Right cardiac atrium (tissue), 5 donors: ENCODE data around the gene CD7. TPM values are rescaled to one million over a fixed set of nuclear protein-coding genes. Genes with fewer than 3 reads are reported as not detected.
"Not testable (repeated sequence)": the region's sequence is repeated elsewhere in the genome, so short reads cannot be mapped to it uniquely, and the experiment has no call there.

Source experiments
- ATAC-seq, 2 donors: fragments of 200-7000 bp; cut with Tn5 transposase; one replicate each; pipeline versions ENCODE4 v1.8.0 to v1.9.1; 2020; ENCODE audit warnings: moderate library complexity in 2 of 2, mild to moderate bottlenecking in 1 of 2
- DNase-seq, 3 donors: peaks; one replicate each; pipeline ENCODE4 v3.0.0-alpha.2; 2020
- H3K27ac ChIP-seq: one replicate; pipeline ENCODE4 v1.5.1; 2013; ENCODE audit warnings: mild to moderate bottlenecking, low read length, control low read depth, moderate library complexity
- H3K27me3 ChIP-seq: one replicate; pipeline ENCODE4 v1.6.1; 2013; ENCODE audit not compliant: control insufficient read depth, insufficient read depth
- H3K4me1 ChIP-seq: one replicate; pipeline ENCODE4 v1.6.1; 2013; ENCODE audit warnings: low read length; ENCODE audit not compliant: control insufficient read depth, insufficient read depth
- H3K4me3 ChIP-seq: one replicate; pipeline ENCODE4 v1.5.1; 2013; ENCODE audit warnings: low read length, control low read depth
- H3K9me3 ChIP-seq: one replicate; pipeline ENCODE4 v1.6.1; 2013; ENCODE audit warnings: low read length; ENCODE audit not compliant: control insufficient read depth
- WGBS: extraction: QIAGEN DNeasy Blood & Tissue Kit; methylation state at CpG from one replicate; pipeline ENCODE4 v1.1.7; 2013; 5-methylcytosine and 5-hydroxymethylcytosine counted together
- intact Hi-C, 4 donors: fragments of 100-400 bp; cut with DNase I; formaldehyde crosslinking; loops; one replicate each; pipeline versions ENCODE4 v1.11.0 to v1.14.0; 2022 to 2023
- polyA plus RNA-seq: library from polyadenylated mRNA; stranded (reverse); fragments of 200-250 nt; gene quantifications from one replicate; pipeline ENCODE4 v1.2.3, GENCODE V29; 2013
- total RNA-seq, 4 donors: library from RNA; stranded (reverse); fragmentation: NEBNext Ultra II Directional; extraction: Animal tissue kit (Norgen Biotek cat#: 25700); gene quantifications; one replicate each; pipeline ENCODE4 v1.2.1, GENCODE V29; 2021
- donor health status: healthy with polysubstance abuse.
- donor health status: DM: no; HTN: yes; CAD: no.
- donor health status: DM: no; HTN: no; CAD: no.
- donor health status: DM: no; HTN: yes; CAD: no; lungs with severe emphysema.
- donor health status: DM: yes; HTN: yes; CAD: no.

CD7 gene
- total and polyA plus RNA-seq, 5 donors: 0.31 to 1.4 (median 0.56) TPM

GRCh38 chr17:82354804-82355308, 37.4 kb upstream of the CD7 start:
- ATAC-seq: no peak
- 86% methylated on average over 7 of the region's 7 CpGs for WGBS
- no peaks in the 10 kb centered on the region for H3K9me3 ChIP-seq
- H3K4me3 ChIP-seq: no peak overlapping the region
- intact Hi-C loops: loop anchor here (5.0 to 10.0 kb wide), 5 partner anchors 52 to 420 kb away; partner anchors contain the start of genes HEXD (in 2 of the 4) and OGFOD3 (in 2 of the 4)
- no peaks in the 10 kb centered on the region for H3K27me3 ChIP-seq
- no peaks in the 10 kb centered on the region for H3K4me1 ChIP-seq
- peak in 1 of 3 donors; percentile 25 for DNase-seq
- H3K27ac ChIP-seq: no peak overlapping the region

DNA sequence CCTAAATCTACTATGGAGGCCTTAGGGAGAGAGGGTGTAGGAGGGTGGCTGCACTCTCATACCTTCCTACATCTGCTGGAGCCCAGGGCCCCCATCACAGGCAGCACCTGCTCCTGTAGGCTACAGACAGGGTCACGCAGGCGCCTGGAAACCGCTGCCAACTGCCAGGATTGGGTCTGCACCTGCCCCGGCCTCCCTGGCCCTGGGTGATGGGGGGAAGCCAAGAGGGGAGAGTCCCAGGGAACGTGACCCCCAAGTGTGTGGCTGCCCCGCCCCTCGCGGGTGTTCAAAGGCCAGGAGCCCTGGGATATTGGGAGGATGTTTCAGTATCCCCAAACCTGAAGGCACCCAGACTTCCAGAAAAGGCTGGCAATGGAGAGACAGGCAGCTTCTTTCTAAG, 36.1 kb upstream of the CD7 start:
- DNase-seq (peak in 1 of 3 donors; percentile 42), ATAC-seq (no peak)
- no peaks in the 10 kb centered on the region for H3K27me3 ChIP-seq
- 91% methylated on average over 8 of the region's 8 CpGs for WGBS
- H3K4me1 ChIP-seq: no peaks in the 10 kb centered on the region
- no peak overlapping the region for H3K27ac ChIP-seq
- intact Hi-C loops: loop anchor here (5.0 to 10.0 kb wide), 4 partner anchors 61 to 421 kb away; partner anchors contain the start of genes HEXD (in 2 of the 4) and OGFOD3 (in 2 of the 4)
- no peaks in the 10 kb centered on the region for H3K9me3 ChIP-seq
- H3K4me3 ChIP-seq: no peak overlapping the region

DNA sequence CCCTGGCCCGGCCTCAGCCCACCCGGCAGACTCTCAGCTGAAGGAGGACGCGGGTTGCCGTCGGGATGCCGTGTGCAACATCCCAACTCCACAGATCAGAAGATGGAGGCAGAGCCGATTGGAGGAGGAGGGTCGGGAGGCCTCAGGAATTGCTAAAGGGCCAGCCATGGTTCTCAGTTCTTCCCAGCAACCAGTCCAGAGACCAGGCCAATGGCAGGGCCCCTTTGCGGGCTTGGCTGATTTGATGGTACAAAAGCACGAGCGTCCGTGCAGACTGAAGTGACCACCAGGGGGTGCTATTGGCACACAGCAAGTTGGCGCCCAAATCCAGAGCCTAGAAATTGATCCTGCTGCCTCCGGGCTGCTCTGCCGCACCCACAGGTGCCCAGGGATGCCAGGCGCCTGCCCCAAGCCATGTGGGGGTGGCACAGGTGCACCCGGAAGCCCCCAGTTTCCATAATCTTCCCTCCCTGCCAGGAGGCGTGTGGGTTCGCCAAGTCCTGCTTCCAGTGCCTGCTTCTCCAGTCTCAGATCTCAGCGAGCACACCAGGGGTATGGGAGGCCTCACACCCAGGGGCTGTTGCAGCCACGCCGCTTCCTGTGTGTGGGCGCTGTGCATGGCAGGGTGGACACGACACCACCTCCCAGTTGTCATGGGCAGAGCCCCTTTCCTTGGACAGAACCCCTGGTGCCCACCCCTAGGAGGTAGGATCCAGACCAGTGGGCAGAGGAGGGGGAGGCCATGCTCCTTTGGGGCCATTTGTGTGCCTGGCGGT, 34.5 kb upstream of the CD7 start:
- no peak overlapping the region for H3K4me3 ChIP-seq
- H3K9me3 ChIP-seq: no peaks in the 10 kb centered on the region
- no peaks in the 10 kb centered on the region for H3K27me3 ChIP-seq
- DNase-seq (peak; percentile 85 to 93 (median 86)), ATAC-seq (peak; percentile 72 to 87)
- H3K4me1 ChIP-seq: no peaks in the 10 kb centered on the region
- intact Hi-C loops: loop anchor here (1.0 to 10.0 kb wide), 5 partner anchors 62 to 423 kb away; partner anchors contain the start of genes HEXD (in 2 of the 4) and OGFOD3 (in 2 of the 4)
- WGBS: 40% methylated on average over 26 of the region's 26 CpGs
- no peak overlapping the region for H3K27ac ChIP-seq

DNA sequence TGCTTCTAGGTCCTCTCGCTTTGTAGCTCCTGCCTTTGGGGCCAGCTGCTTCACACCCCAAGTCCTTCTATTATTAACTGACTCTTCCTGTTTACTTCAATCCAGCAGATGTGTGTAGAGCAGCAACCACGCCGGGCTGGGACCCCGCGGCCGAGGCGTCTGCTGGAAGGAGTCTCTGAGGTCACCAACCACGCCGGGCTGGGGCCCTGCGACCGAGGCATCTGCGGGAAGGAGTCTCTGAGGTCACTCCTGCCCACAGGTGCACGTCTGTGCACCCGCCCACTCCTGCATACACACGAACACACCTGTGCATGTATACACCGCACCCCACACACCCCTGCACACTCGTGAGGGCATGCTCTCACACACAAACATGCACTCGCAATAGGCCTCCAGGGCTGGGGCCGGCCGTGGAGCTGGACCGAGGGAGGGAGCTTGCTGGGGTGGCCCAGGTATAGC, 33.9 kb upstream of the CD7 start:
- intact Hi-C loops: loop anchor here (1.0 to 10.0 kb wide), 5 partner anchors 63 to 424 kb away; partner anchors contain the start of genes HEXD (in 2 of the 4) and OGFOD3 (in 2 of the 4)
- WGBS: 62% methylated on average over 21 of the region's 21 CpGs
- H3K9me3 ChIP-seq: no peaks in the 10 kb centered on the region
- no peak for DNase-seq
- ATAC-seq: peak; percentile 4 to 14
- no peak overlapping the region for H3K4me3 ChIP-seq
- H3K27ac ChIP-seq: no peak overlapping the region
- H3K4me1 ChIP-seq: no peaks in the 10 kb centered on the region
- no peaks in the 10 kb centered on the region for H3K27me3 ChIP-seq

- DNase-seq (no peak), ATAC-seq (no peak)
- no peaks in the 10 kb centered on the region for H3K27me3 ChIP-seq
- H3K9me3 ChIP-seq: no peaks in the 10 kb centered on the region
- intact Hi-C loops: loop anchor here (1.0 to 10.0 kb wide), 5 partner anchors 64 to 424 kb away; partner anchors contain the start of genes HEXD (in 2 of the 4) and OGFOD3 (in 2 of the 4)
- H3K27ac ChIP-seq: no peak overlapping the region
- no peaks in the 10 kb centered on the region for H3K4me1 ChIP-seq
- WGBS: 86% methylated on average over 28 of the region's 28 CpGs
- H3K4me3 ChIP-seq: no peak overlapping the region
These were observed 33.0 kb upstream of the CD7 start for GRCh38 chr17:82350182-82351030.

- ATAC-seq: no peak
- intact Hi-C loops: no loop called here
These were observed 31.9 kb upstream of the CD7 start for GRCh38 chr17:82349287-82349701.

DNA sequence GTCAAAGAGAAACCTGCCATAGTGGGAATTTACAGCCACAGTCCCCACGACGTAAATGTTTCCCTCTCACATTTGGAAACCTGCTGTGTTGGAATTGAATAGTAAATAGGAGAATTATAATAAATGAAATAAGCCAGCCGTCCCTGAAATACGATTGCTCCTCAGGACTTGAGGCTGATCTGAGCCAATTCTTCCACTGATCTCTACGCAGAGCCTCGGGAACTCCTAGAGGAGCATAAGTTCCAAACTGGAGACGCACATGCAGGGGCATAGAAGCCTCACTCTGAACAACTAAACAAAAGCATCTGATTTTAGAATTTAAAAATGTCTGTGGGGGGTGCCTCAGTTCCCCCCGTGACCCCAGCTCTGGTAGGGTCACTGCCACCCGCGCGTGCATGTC, 31.5 kb upstream of the CD7 start:
- Histone ChIP-seq H3K4me3 (no peak overlapping the region), H3K27me3 (no peaks in the 10 kb centered on the region), H3K27ac (no peak overlapping the region), H3K9me3 (no peaks in the 10 kb centered on the region), H3K4me1 (no peaks in the 10 kb centered on the region)
- DNase-seq (no peak), ATAC-seq (no peak)
- intact Hi-C loops: no loop called here
- WGBS: 50% methylated on average over 11 of the region's 11 CpGs

More at GRCh38 chr17:82349287-82349701, 31.9 kb upstream of the CD7 start:
- Histone ChIP-seq H3K27ac (no peak overlapping the region), H3K4me1 (no peaks in the 10 kb centered on the region), H3K27me3 (no peaks in the 10 kb centered on the region), H3K9me3 (no peaks in the 10 kb centered on the region), H3K4me3 (no peak overlapping the region)
- WGBS: 35% methylated on average over 11 of the region's 11 CpGs
- DNase-seq: peak in 1 of 3 donors; percentile 31

- Histone ChIP-seq H3K27me3 (no peaks in the 10 kb centered on the region), H3K4me3 (no peak overlapping the region), H3K9me3 (no peaks in the 10 kb centered on the region), H3K4me1 (no peaks in the 10 kb centered on the region), H3K27ac (no peak overlapping the region)
- WGBS: 61% methylated on average over 9 of the region's 9 CpGs
- intact Hi-C loops: no loop called here
- no peak for ATAC-seq
- DNase-seq: peak in 1 of 3 donors; percentile 57
These were observed 31.0 kb upstream of the CD7 start for GRCh38 chr17:82348434-82348833.

- ATAC-seq, H3K9me3 ChIP-seq, H3K4me3 ChIP-seq, DNase-seq, H3K27me3 ChIP-seq, intact Hi-C loops, H3K4me1 ChIP-seq, H3K27ac ChIP-seq: not testable (repeated sequence)
- 90% methylated on average over 11 of the region's 11 CpGs for WGBS
These were observed 30.6 kb upstream of the CD7 start for GRCh38 chr17:82347994-82348393.

- H3K4me1 ChIP-seq: no peaks in the 10 kb centered on the region
- no peaks in the 10 kb centered on the region for H3K27me3 ChIP-seq
- WGBS: 64% methylated on average over 28 of the region's 28 CpGs
- no peaks in the 10 kb centered on the region for H3K9me3 ChIP-seq
- ATAC-seq: no peak
- DNase-seq: peak in 1 of 3 donors; percentile 45
- H3K27ac ChIP-seq: no peak overlapping the region
- H3K4me3 ChIP-seq: no peak overlapping the region
- intact Hi-C loops: no loop called here
These were observed 29.2 kb upstream of the CD7 start for GRCh38 chr17:82346342-82347300.
